Middle frontal gyrus (tissue), 1 donor: ENCODE measurements around the gene PLEKHB1.
A peak's percentile ranks its signal among the peaks of the same experiment; 100 is the strongest.

ENCODE experiments used
- DNase-seq: peaks from one replicate; pipeline ENCODE4 v3.0.0-alpha.2; 2015; ENCODE audit warnings: low spot score; ENCODE audit errors: extremely low spot score

The PLEKHB1 gene

GRCh38 chr11:73647459-73648100, 1.2 kb downstream of the PLEKHB1 start:
- peak; percentile 88 for DNase-seq

GRCh38 chr11:73648121-73648520, 1.7 kb downstream of the PLEKHB1 start:
- no peak for DNase-seq

- no peak for DNase-seq
Measured at GRCh38 chr11:73648571-73649046, 2.2 kb downstream of the PLEKHB1 start.

- DNase-seq, result no peak
Measured at GRCh38 chr11:73649206-73649605, 2.8 kb downstream of the PLEKHB1 start.

GRCh38 chr11:73650400-73650799, 4.0 kb downstream of the PLEKHB1 start:
- DNase-seq, result no peak

GRCh38 chr11:73651252-73651651, 4.9 kb downstream of the PLEKHB1 start:
- no peak for DNase-seq

- no peak for DNase-seq
Measured at GRCh38 chr11:73651661-73652045, 5.3 kb downstream of the PLEKHB1 start.

GRCh38 chr11:73652046-73652730, 5.8 kb downstream of the PLEKHB1 start:
- peak; percentile 53 for DNase-seq

GRCh38 chr11:73652856-73653559, 6.6 kb downstream of the PLEKHB1 start:
- no peak for DNase-seq

- no peak for DNase-seq
Measured at GRCh38 chr11:73653996-73654395, 7.6 kb downstream of the PLEKHB1 start.

GRCh38 chr11:73654482-73655021, 8.2 kb downstream of the PLEKHB1 start:
- DNase-seq, result no peak

GRCh38 chr11:73655686-73656085, 9.3 kb downstream of the PLEKHB1 start:
- no peak for DNase-seq

- DNase-seq, result no peak
Measured at GRCh38 chr11:73656985-73657384, 10.6 kb downstream of the PLEKHB1 start.

- no peak for DNase-seq
Measured at GRCh38 chr11:73659961-73660360, 13.6 kb downstream of the PLEKHB1 start.

GRCh38 chr11:73660497-73661034, 14.2 kb downstream of the PLEKHB1 start:
- no peak for DNase-seq

GRCh38 chr11:73661035-73661628, 14.8 kb downstream of the PLEKHB1 start:
- DNase-seq, result peak; percentile 85

GRCh38 chr11:73662445-73663157, 16.2 kb downstream of the PLEKHB1 start:
- no peak for DNase-seq

- peak; percentile 36 for DNase-seq
Measured at GRCh38 chr11:73663604-73664495, 17.5 kb downstream of the PLEKHB1 start.

- no peak for DNase-seq
Measured at GRCh38 chr11:73664877-73665276, 18.5 kb downstream of the PLEKHB1 start.

- no peak for DNase-seq
Measured at GRCh38 chr11:73667891-73668290, 21.5 kb downstream of the PLEKHB1 start.
